ENCODE data around the gene CDKN2C.

DNA sequence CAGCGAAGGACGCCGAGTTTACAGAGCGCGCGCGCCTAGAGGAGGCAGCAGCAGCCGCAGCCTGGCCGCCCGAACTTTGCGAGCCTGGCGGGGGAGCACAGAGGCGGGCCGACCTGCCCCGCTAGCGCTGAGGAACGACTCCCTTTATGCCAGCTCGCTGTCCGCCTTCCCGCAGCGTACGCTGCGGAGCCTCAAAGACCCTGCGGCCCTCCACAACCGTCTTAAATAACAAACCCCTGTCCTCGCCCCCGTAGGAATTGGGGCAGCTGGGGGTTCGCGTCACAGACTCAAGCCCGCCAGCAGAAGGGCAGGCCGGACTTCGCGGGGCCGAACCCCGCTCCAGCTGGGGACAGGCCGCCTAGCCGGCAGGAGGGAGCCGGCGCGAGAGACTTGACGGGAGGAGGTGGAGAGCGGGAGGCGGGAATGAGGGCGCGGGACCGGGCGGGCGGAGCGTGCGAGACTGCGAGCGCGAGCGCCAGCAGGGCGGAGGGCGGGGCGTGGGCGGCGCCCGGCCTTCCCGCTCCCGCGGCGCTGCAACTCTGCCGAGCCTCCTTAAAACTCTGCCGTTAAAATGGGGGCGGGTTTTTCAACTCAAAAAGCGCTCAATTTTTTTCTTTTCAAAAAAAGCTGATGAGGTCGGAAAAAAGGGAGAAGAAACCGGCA is 1.8 kb upstream of the CDKN2C start:
- TF ChIP-seq, protein P1, sequence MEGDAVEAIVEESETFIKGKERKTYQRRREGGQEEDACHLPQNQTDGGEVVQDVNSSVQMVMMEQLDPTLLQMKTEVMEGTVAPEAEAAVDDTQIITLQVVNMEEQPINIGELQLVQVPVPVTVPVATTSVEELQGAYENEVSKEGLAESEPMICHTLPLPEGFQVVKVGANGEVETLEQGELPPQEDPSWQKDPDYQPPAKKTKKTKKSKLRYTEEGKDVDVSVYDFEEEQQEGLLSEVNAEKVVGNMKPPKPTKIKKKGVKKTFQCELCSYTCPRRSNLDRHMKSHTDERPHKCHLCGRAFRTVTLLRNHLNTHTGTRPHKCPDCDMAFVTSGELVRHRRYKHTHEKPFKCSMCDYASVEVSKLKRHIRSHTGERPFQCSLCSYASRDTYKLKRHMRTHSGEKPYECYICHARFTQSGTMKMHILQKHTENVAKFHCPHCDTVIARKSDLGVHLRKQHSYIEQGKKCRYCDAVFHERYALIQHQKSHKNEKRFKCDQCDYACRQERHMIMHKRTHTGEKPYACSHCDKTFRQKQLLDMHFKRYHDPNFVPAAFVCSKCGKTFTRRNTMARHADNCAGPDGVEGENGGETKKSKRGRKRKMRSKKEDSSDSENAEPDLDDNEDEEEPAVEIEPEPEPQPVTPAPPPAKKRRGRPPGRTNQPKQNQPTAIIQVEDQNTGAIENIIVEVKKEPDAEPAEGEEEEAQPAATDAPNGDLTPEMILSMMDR (IDR thresholded peaks at IDR 0.05), result peak; percentile 63
- no peak for TF ChIP-seq ZFX (IDR thresholded peaks at IDR 0.05; ENCODE audit: borderline replicate concordance)

Data from 22Rv1 (cell line).